WTC11 (cell line): ENCODE measurements around the gene CDH6.
A peak's percentile ranks its signal among the peaks of the same experiment; 100 is the strongest.

Source experiments
- MAX ChIP-seq: sonication (generic); formaldehyde crosslinking; IDR thresholded peaks from 2 replicates; pipeline ENCODE4 v1.8.0; 2022; ENCODE audit warnings: mild to moderate bottlenecking, missing genetic modification reagents
- TP53 ChIP-seq: sonication (generic); formaldehyde crosslinking; IDR thresholded peaks from 2 replicates; pipeline ENCODE4 v1.8.1; 2023; ENCODE audit warnings: mild to moderate bottlenecking, missing genetic modification reagents
- TF ChIP-seq, protein P1 (sequence below): fragments of 200-600 bp; IDR thresholded peaks from 2 replicates; pipeline ENCODE4 v1.8.0; 2022; ENCODE audit warnings: antibody characterized with exemption
- TF ChIP-seq, protein P2 (sequence below): sonication (generic); formaldehyde crosslinking; IDR thresholded peaks from 2 replicates; pipeline ENCODE4 v1.8.1; 2022; ENCODE audit warnings: mild to moderate bottlenecking, moderate library complexity, missing genetic modification reagents

GRCh38 chr5:31270396-31270795, 76.9 kb downstream of the CDH6 start:
- TF ChIP-seq, protein P1, sequence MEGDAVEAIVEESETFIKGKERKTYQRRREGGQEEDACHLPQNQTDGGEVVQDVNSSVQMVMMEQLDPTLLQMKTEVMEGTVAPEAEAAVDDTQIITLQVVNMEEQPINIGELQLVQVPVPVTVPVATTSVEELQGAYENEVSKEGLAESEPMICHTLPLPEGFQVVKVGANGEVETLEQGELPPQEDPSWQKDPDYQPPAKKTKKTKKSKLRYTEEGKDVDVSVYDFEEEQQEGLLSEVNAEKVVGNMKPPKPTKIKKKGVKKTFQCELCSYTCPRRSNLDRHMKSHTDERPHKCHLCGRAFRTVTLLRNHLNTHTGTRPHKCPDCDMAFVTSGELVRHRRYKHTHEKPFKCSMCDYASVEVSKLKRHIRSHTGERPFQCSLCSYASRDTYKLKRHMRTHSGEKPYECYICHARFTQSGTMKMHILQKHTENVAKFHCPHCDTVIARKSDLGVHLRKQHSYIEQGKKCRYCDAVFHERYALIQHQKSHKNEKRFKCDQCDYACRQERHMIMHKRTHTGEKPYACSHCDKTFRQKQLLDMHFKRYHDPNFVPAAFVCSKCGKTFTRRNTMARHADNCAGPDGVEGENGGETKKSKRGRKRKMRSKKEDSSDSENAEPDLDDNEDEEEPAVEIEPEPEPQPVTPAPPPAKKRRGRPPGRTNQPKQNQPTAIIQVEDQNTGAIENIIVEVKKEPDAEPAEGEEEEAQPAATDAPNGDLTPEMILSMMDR: peak; percentile 81
- no peak for TF ChIP-seq TP53 (CRISPR knock-in tag)
- no peak for TF ChIP-seq MAX (CRISPR knock-in tag)
- TF ChIP-seq, protein P2, sequence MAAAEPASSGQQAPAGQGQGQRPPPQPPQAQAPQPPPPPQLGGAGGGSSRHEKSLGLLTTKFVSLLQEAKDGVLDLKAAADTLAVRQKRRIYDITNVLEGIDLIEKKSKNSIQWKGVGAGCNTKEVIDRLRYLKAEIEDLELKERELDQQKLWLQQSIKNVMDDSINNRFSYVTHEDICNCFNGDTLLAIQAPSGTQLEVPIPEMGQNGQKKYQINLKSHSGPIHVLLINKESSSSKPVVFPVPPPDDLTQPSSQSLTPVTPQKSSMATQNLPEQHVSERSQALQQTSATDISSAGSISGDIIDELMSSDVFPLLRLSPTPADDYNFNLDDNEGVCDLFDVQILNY (CRISPR knock-in tag): no peak
